OCI-LY3 (cell line): ENCODE data around the gene NPIPA1.
A peak's percentile ranks its signal among the peaks of the same experiment; 100 is the strongest.
"Not testable (repeated sequence)": the region's sequence is repeated elsewhere in the genome, so short reads cannot be mapped to it uniquely, and the experiment has no call there.

ENCODE experiments used
- H2AFZ ChIP-seq: fragments of 200-600, 300-600 bp; shearing (Covaris generic); 2 replicates; pipeline ENCODE4 v1.6.0; 2014; ENCODE audit warnings: antibody characterized with exemption, low read depth, low read length
- H3K27ac ChIP-seq: fragments of 200-600, 300-600 bp; sonication (generic); 2 replicates; pipeline ENCODE4 v1.5.1; 2014; ENCODE audit warnings: mild to moderate bottlenecking, low read length, moderate library complexity, mixed read lengths
- H3K27me3 ChIP-seq: fragments of 200-600, 300-600 bp; sonication (generic); 2 replicates; pipeline ENCODE4 v1.6.1; 2014; ENCODE audit warnings: low read depth, low read length, mixed read lengths
- H3K36me3 ChIP-seq: fragments of 200-600, 300-600 bp; sonication (generic); replicated peaks from 2 replicates; pipeline ENCODE3; 2014; ENCODE audit warnings: low read depth, low read length, mixed read lengths
- H3K4me1 ChIP-seq: fragments of 300-600, 200-600 bp; sonication (generic); 2 replicates; pipeline ENCODE4 v1.6.1; 2014; ENCODE audit warnings: low read length, mixed read lengths
- H3K4me2 ChIP-seq: fragments of 200-600, 300-600 bp; sonication (generic); 2 replicates; pipeline ENCODE4 v1.6.1; 2014; ENCODE audit warnings: low read length, mixed read lengths
- H3K4me3 ChIP-seq: fragments of 300-600, 200-600 bp; sonication (generic); 2 replicates; pipeline ENCODE4 v1.5.1; 2014; ENCODE audit warnings: antibody characterized with exemption, mild to moderate bottlenecking, low read length, moderate library complexity
- H3K79me2 ChIP-seq: fragments of 300-600, 200-600 bp; shearing (Covaris generic); 2 replicates; pipeline ENCODE4 v1.6.1; 2014; ENCODE audit warnings: mild to moderate bottlenecking, low read length, mixed read lengths
- H3K9ac ChIP-seq: fragments of 300-600, 200-600 bp; shearing (Covaris generic); 2 replicates; pipeline ENCODE4 v1.6.0; 2014; ENCODE audit warnings: mild to moderate bottlenecking, low read length, moderate library complexity
- H3K9me3 ChIP-seq: fragments of 200-600, 300-600 bp; shearing (Covaris generic); 2 replicates; pipeline ENCODE4 v1.6.1; 2014; ENCODE audit warnings: low read length, mixed read lengths; ENCODE audit not compliant: insufficient read depth
- H4K20me1 ChIP-seq: fragments of 200-600, 300-600 bp; sonication (generic); 2 replicates; pipeline ENCODE4 v1.6.1; 2016; ENCODE audit warnings: low read length, mixed read lengths; ENCODE audit not compliant: insufficient read depth
- CTCF ChIP-seq: fragments of 200-600, 300-600 bp; sonication (generic); IDR thresholded peaks from 2 replicates; pipeline ENCODE4 v1.5.1; 2014; ENCODE audit warnings: antibody characterized with exemption, low read length, low read depth
- EZH2phosphoT487 ChIP-seq: fragments of 200-600 bp; shearing (Covaris generic); IDR thresholded peaks from 2 replicates; pipeline ENCODE4 v1.6.1; 2018; ENCODE audit warnings: antibody characterized with exemption, mixed run types, low read depth

The NPIPA1 gene

GRCh38 chr16:14961405-14962186 is 24.4 kb downstream of the NPIPA1 start:
- Histone ChIP-seq H3K4me3 (no peak overlapping the region), H4K20me1 (no peaks in the 10 kb centered on the region), H3K4me1 (no peaks in the 10 kb centered on the region), H3K27me3 (peaks cover 29% of the 10 kb centered on the region), H3K79me2 (no peaks in the 10 kb centered on the region), H3K9ac (no peak overlapping the region), H3K27ac (no peak overlapping the region), H2AFZ (no peak overlapping the region), H3K36me3 (no peaks in the 10 kb centered on the region), H3K9me3 (no peaks in the 10 kb centered on the region), H3K4me2 (no peak overlapping the region)
- TF ChIP-seq EZH2phosphoT487: no peak

GRCh38 chr16:14963281-14964173 is 26.3 kb downstream of the NPIPA1 start:
- Histone ChIP-seq H2AFZ (no peak overlapping the region), H3K9ac (no peak overlapping the region), H3K4me2 (no peak overlapping the region), H3K4me1 (no peaks in the 10 kb centered on the region), H3K9me3 (no peaks in the 10 kb centered on the region), H3K79me2 (no peaks in the 10 kb centered on the region), H3K27ac (no peak overlapping the region), H4K20me1 (no peaks in the 10 kb centered on the region), H3K36me3 (no peaks in the 10 kb centered on the region), H3K27me3 (peaks cover 26% of the 10 kb centered on the region), H3K4me3 (no peak overlapping the region)
- TF ChIP-seq CTCF (no peak), EZH2phosphoT487 (no peak)

GRCh38 chr16:14965328-14965727 is 28.1 kb downstream of the NPIPA1 start:
- Histone ChIP-seq H3K27me3 (peaks cover 24% of the 10 kb centered on the region), H3K27ac (no peak overlapping the region), H3K36me3 (no peaks in the 10 kb centered on the region), H2AFZ (no peak overlapping the region), H3K4me1 (no peaks in the 10 kb centered on the region), H3K79me2 (no peaks in the 10 kb centered on the region), H4K20me1 (no peaks in the 10 kb centered on the region), H3K9ac (no peak overlapping the region), H3K9me3 (no peaks in the 10 kb centered on the region), H3K4me2 (no peak overlapping the region), H3K4me3 (no peak overlapping the region)
- TF ChIP-seq EZH2phosphoT487 (no peak), CTCF (no peak)

GRCh38 chr16:14969795-14970194 is 32.6 kb downstream of the NPIPA1 start:
- H2AFZ ChIP-seq, H3K79me2 ChIP-seq, H3K27me3 ChIP-seq, H3K27ac ChIP-seq, H3K9me3 ChIP-seq, H3K4me3 ChIP-seq, H4K20me1 ChIP-seq, H3K36me3 ChIP-seq, H3K9ac ChIP-seq, H3K4me1 ChIP-seq, H3K4me2 ChIP-seq: not testable (repeated sequence)

- H2AFZ ChIP-seq: not testable (repeated sequence)
Measured at GRCh38 chr16:14971621-14972228, 34.5 kb downstream of the NPIPA1 start.

GRCh38 chr16:14973785-14974322 is 36.6 kb downstream of the NPIPA1 start:
- H3K4me2 ChIP-seq: peak overlapping the region; percentile 66
- peak overlapping the region; percentile 69 for H3K9ac ChIP-seq
- peaks cover 32% of the 10 kb centered on the region for H3K79me2 ChIP-seq
- H3K4me1 ChIP-seq, H3K27ac ChIP-seq, H3K27me3 ChIP-seq, H2AFZ ChIP-seq, H3K9me3 ChIP-seq, H3K36me3 ChIP-seq: not testable (repeated sequence)
- peaks cover 14% of the 10 kb centered on the region for H4K20me1 ChIP-seq
- H3K4me3 ChIP-seq: peak overlapping the region; percentile 82

More at GRCh38 chr16:14971621-14972228, 34.5 kb downstream of the NPIPA1 start:
- peaks cover 18% of the 10 kb centered on the region for H3K79me2 ChIP-seq
- not testable (repeated sequence) for H3K9ac ChIP-seq, H3K9me3 ChIP-seq, H3K4me3 ChIP-seq, H3K27ac ChIP-seq, H3K36me3 ChIP-seq, H3K27me3 ChIP-seq, H3K4me2 ChIP-seq, H4K20me1 ChIP-seq, H3K4me1 ChIP-seq

- peaks cover 18% of the 10 kb centered on the region for H4K20me1 ChIP-seq
- peak overlapping the region; percentile 56; the same call in 1 of the 2 replicates for H2AFZ ChIP-seq
- H3K4me3 ChIP-seq: peak overlapping the region; percentile 82
- H3K27me3 ChIP-seq, H3K4me1 ChIP-seq, H3K9me3 ChIP-seq, H3K27ac ChIP-seq, H3K36me3 ChIP-seq: not testable (repeated sequence)
- H3K9ac ChIP-seq: peak overlapping the region; percentile 69
- H3K4me2 ChIP-seq: peak overlapping the region; percentile 66
- peaks cover 36% of the 10 kb centered on the region for H3K79me2 ChIP-seq
Measured at GRCh38 chr16:14974331-14974655, 37.0 kb downstream of the NPIPA1 start.
